Adrenal gland (tissue), 5 donors: Measurements from ENCODE around the gene ROCK2.

Experiments used
- CTCF ChIP-seq, 6 experiments: fragments of 450-650 bp in 4 of 6; fragments of 200-600 bp in 2 of 6; sonication (generic) in 1 of 6; IDR thresholded peaks; 1 replicate in 5 of 6; 2 replicates in 1 of 6; pipeline versions ENCODE4 v1.5.1 to v1.8.0; 2016 to 2021; ENCODE audit warnings: antibody characterized with exemption in 6 of 6, mild to moderate bottlenecking in 2 of 6, moderate library complexity in 1 of 6
- POLR2A ChIP-seq, 2 donors: fragments of 450-650 bp; IDR thresholded peaks; one replicate each; pipeline ENCODE4 v1.6.1; 2017; ENCODE audit warnings: antibody characterized with exemption in 2 of 2, mild to moderate bottlenecking in 2 of 2, moderate library complexity in 1 of 2
- donor health status: DM: no; HTN: no; CAD: no.

- TF ChIP-seq CTCF (IDR thresholded peaks at IDR 0.05) (no peak), POLR2A (IDR thresholded peaks at IDR 0.05) (no peak)
Observed at GRCh38 chr2:11196246-11196645, 148.2 kb downstream of the ROCK2 start.
